A549 treated with ZK216348 at 1 μM for 4 hours (cell line): ENCODE data around the gene MYL6B. TPM values are rescaled to one million over a fixed set of nuclear protein-coding genes. Genes with fewer than 3 reads are reported as not detected.

ENCODE experiments used
- total RNA-seq: library from RNA; stranded (reverse); fragments of 200-300 nt; extraction: Qiagen RNA extraction; gene quantifications from 5 replicates; pipeline ENCODE4 v1.2.3, GENCODE V29; 2022; ENCODE audit warnings: low read depth

MYL6B gene
- total RNA-seq, result 70.2 to 85.1 TPM (median 77.2 TPM) in 5 replicates

GRCh38 chr12:56152132-56152755 lies at the start of gene MYL6B:
TSS of gene MYL6B (plus strand) at chr12:56152587. CDS start at chr12:56153919, 1,332 bp downstream.

GRCh38 chr12:56104109-56104814 lies 48.1 kb upstream of the MYL6B start, which contains the start of gene PA2G4:
TSS of gene PA2G4 (plus strand) at chr12:56104559. CDS start at chr12:56104738, 179 bp downstream.

GRCh38 chr12:56116267-56117081 lies 35.9 kb upstream of the MYL6B start, which contains the start of gene RPL41:
TSS of gene RPL41 (plus strand) at chr12:56116633.

GRCh38 chr12:56117778-56118687 lies 34.4 kb upstream of the MYL6B start, which contains the start of gene ZC3H10:
TSS of gene ZC3H10 (plus strand) at chr12:56118266. CDS start at chr12:56120563, 2,297 bp downstream.

GRCh38 chr12:56127888-56128669 lies 24.3 kb upstream of the MYL6B start, which contains the start of gene ESYT1:
TSS of gene ESYT1 (plus strand) at chr12:56128267. CDS start at chr12:56128320, 53 bp downstream.

GRCh38 chr12:56158029-56158925 lies 5.9 kb downstream of the MYL6B start, which contains the start of gene MYL6:
TSS of gene MYL6 (plus strand) at chr12:56158359. CDS start at chr12:56158402, 43 bp downstream.

GRCh38 chr12:56189099-56189917 lies 36.9 kb downstream of the MYL6B start, which contains the start of gene SMARCC2:
TSS of gene SMARCC2 (minus strand) at chr12:56189483. CDS start at chr12:56189461, 22 bp downstream.

Other genes with a start within 250 kb of the MYL6B start
- gene PYM1, start 224.7 kb upstream of the MYL6B start, total RNA-seq, result 36.7 to 44.1 TPM (median 39.9 TPM) in 5 replicates
- gene DGKA, start 221.4 kb upstream of the MYL6B start, total RNA-seq, result 13.8 to 21.2 TPM (median 19.1 TPM) in 5 replicates
- gene PMEL, start 186.5 kb upstream of the MYL6B start, total RNA-seq, result 0.38 to 1.3 TPM (median 0.74 TPM) in 5 replicates
- gene CDK2, start 185.8 kb upstream of the MYL6B start, total RNA-seq, result 48.3 to 60.3 TPM (median 53.6 TPM) in 5 replicates
- 26.3 to 38.7 TPM (median 35.1 TPM) in 5 replicates for gene RAB5B, start 178.5 kb upstream of the MYL6B start, total RNA-seq
- gene SUOX, start 155.3 kb upstream of the MYL6B start, total RNA-seq, result 7.7 to 10.2 TPM (median 9.1 TPM) in 5 replicates
- gene IKZF4, start 131.5 kb upstream of the MYL6B start, total RNA-seq, result 1.9 to 3.0 TPM (median 2.5 TPM) in 5 replicates
- gene RPS26, start 110.7 kb upstream of the MYL6B start, total RNA-seq, result 598 to 732 TPM (median 664 TPM) in 5 replicates
- 1.0 to 3.4 TPM (median 1.7 TPM) in 5 replicates for gene ERBB3, start 72.4 kb upstream of the MYL6B start, total RNA-seq
- 290 to 341 TPM (median 318 TPM) in 5 replicates for gene PA2G4, start 48.0 kb upstream of the MYL6B start, total RNA-seq
- gene RPL41, start 36.0 kb upstream of the MYL6B start, total RNA-seq, result 5,330 to 6,068 TPM (median 5,698 TPM) in 5 replicates
- 1.9 to 4.3 TPM (median 3.3 TPM) in 5 replicates for gene ZC3H10, start 34.3 kb upstream of the MYL6B start, total RNA-seq
- gene ESYT1, start 24.3 kb upstream of the MYL6B start, total RNA-seq, result 50.9 to 78.2 TPM (median 70.6 TPM) in 5 replicates
- gene MYL6, start 5.8 kb downstream of the MYL6B start, total RNA-seq, result 2,092 to 3,261 TPM (median 2,304 TPM) in 5 replicates
- gene SMARCC2, start 36.9 kb downstream of the MYL6B start, total RNA-seq, result 27.7 to 41.8 TPM (median 41.3 TPM) in 5 replicates
- 22.5 to 29.2 TPM (median 24.2 TPM) in 5 replicates for gene RNF41, start 69.3 kb downstream of the MYL6B start, total RNA-seq
- 58.8 to 64.0 TPM (median 61.2 TPM) in 5 replicates for gene NABP2, start 71.8 kb downstream of the MYL6B start, total RNA-seq
- gene SLC39A5, start 77.5 kb downstream of the MYL6B start, total RNA-seq, result 0.21 TPM in 1 of 5 replicates, not detected in the others
- 30.3 to 53.2 TPM (median 47.3 TPM) in 5 replicates for gene ANKRD52, start 105.8 kb downstream of the MYL6B start, total RNA-seq
- gene COQ10A, start 114.4 kb downstream of the MYL6B start, total RNA-seq, result 16.1 to 18.7 TPM (median 17.7 TPM) in 5 replicates
- 154 to 178 TPM (median 157 TPM) in 5 replicates for gene CS, start 147.7 kb downstream of the MYL6B start, total RNA-seq
- 128 to 145 TPM (median 143 TPM) in 5 replicates for gene CNPY2, start 163.4 kb downstream of the MYL6B start, total RNA-seq
- 10.7 to 20.5 TPM (median 16.5 TPM) in 5 replicates for gene PAN2, start 181.4 kb downstream of the MYL6B start, total RNA-seq
- gene IL23A, start 186.3 kb downstream of the MYL6B start, total RNA-seq, result 0.31 to 0.70 TPM (median 0.46 TPM) in 5 replicates
- gene STAT2, start 207.5 kb downstream of the MYL6B start, total RNA-seq, result 11.3 to 15.1 TPM (median 12.0 TPM) in 5 replicates
- gene APOF, start 210.3 kb downstream of the MYL6B start, total RNA-seq, result not detected in 5 replicates